DND-41 (cell line): ENCODE measurements around the gene ATP2A3.

Experiments
- CTCF ChIP-seq: IDR thresholded peaks from 2 replicates; pipeline ENCODE4 v1.5.1; 2012; ENCODE audit warnings: borderline replicate concordance, low read length, moderate library complexity, mild to moderate bottlenecking; ENCODE audit not compliant: poor library complexity, severe bottlenecking; ENCODE audit errors: extremely low read depth
- EZH2 ChIP-seq: IDR thresholded peaks from 3 replicates; pipeline ENCODE4 v1.6.1; 2012; ENCODE audit warnings: borderline replicate concordance, low read depth, mild to moderate bottlenecking, moderate library complexity, low read length, inconsistent platforms; ENCODE audit not compliant: severe bottlenecking

DNA sequence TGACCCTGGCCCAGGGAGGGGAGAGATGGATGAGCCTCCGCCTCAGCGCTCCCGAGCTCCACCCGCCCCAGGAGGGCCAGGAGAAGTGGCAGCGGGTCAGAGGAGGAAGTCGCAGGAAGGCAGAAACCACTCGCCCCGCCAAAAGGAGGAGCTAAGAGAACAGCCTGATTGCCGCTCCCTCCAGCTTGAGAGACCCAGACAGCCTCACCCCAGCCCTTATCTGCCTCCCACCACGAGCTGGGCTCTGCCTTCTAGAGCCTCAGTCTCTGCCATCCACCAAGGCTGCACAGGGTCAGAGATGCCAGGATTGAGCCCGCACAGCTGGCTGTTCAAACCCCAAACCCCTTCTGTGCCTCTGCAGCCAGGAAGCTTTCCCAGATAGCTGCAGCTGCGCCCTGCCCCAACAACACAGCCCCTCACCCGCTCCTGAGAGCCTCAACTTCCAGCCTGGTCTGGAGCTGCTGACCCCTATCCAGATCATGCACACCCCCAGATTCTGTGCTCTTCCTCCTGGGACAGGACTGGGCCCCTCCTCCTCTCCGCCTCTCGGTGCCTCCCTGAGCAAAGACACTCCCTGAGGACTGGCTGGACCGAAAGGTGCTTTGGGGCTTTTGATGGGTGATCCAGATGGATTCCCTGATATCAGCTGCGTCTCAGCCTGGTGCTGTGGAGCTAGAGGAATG, 1.0 kb upstream of the ATP2A3 start:
- TF ChIP-seq CTCF: peak; percentile 52
- TF ChIP-seq EZH2: no peak
